Effector CD8-positive, alpha-beta T cell (primary cell): ENCODE results near the gene CCDC154.
"Not testable (repeated sequence)": the region's sequence is repeated elsewhere in the genome, so short reads cannot be mapped to it uniquely, and the experiment has no call there.

Source experiments
- DNase-seq: peaks from one replicate; lab custom pipeline; 2025; lab: John Stamatoyannopoulos, UW

Gene CCDC154

DNA sequence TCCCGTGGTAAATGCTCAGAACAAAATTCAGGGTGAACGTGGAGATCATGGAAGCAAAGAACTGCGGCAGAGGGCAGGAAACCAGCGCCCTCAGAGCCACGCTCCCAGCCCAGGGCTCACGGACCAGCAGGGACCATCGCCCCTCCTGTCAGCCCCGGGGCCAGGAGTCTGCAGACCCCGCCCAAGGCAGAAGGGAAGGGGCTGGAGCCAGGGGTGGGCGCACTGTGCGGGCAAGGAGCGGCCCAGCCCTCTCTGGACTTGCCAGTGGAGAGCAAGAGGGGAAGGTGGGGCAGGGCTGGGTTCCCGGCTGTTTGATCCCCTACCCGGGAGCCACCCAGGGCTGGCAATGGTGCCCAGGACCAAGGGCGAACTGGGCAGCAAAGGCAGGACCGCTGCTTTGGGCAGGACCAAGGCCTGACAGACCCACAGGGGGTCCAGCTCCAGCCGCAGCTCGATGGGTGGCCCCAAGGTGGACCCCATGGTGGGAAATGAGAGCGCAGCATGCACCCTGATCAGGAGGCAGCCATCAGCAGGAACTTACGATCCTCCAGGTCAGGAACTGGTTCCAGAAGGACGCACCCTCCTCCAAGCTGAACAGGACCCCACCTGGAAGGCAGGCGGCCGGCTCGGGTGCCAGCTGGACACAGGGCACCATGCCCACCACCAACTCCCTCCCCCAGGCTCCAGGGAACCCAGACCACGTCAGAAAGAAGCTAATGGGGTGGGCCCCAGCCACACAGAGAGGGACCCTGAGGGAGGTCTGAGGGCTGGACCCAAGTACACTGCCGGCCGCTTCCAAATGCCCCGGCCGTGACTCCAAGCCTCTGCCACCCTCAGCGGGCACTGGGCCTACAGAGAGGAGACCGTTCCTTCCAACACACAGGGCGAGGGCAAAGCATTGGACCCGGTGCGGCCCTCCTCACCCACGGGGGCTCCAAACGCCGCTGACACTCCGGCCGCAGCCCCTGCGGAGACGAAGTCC lies 11.1 kb upstream of the CCDC154 start:
- DNase-seq, result no peak

DNA sequence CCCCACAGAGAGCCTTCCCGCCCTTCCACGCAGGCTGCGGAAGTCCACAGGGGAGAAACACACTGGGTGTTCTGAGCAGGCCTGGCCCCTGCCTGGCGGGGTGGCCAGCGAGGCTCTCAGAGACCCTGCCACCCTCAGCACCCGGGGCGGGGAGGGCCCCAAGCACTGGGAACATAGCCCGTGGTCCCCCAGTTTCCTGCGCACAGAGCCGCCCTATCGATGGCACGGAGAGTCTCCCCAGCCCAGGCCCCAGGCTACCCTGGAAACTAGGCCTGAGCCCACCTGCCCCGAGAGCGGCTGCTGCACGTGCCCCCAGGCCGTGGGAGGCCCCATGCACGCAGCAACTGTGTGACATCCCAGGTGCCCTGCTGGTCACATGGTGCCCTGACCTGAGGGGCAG lies 10.2 kb upstream of the CCDC154 start:
- DNase-seq, result no peak

DNA sequence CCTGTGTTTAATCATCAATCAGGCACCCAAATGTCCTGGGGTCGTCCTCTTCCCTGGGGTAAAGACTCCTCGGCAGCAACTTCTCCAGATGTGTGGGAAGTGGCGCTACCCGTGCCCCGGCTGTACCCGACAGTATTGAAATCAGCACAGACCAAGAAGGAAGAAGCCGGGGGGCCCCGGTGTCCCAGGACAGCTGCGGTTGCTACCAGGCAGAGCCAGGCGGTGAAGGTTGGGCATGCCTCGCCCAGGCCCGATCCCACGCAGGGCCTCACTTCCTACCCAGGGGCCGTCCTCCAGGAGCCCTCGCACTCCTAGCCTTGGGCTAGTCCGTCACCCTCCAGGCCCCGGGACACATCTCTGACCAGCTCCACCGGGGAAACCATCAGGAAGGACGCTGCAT lies 9.0 kb upstream of the CCDC154 start:
- DNase-seq, result no peak

DNA sequence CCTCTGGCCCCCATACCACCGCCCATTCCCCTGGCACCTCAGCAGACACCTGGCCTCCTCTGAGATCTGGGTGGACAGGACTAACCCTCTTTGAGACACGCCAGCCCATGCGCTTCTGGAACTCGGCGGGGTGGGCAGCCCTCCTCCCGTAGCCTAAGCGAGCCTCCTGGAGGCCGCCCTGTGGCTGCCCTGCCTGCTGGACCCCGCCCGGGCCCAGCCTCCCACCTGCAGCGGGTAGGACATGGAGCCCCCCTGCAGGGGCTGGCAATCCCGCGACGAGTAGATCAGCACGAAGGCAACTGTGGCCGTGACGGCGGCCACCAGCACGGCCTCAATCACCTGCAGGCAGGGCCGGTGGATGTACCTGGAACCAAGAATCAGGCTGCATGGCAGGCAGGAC lies 8.2 kb upstream of the CCDC154 start:
- DNase-seq, result no peak

DNA sequence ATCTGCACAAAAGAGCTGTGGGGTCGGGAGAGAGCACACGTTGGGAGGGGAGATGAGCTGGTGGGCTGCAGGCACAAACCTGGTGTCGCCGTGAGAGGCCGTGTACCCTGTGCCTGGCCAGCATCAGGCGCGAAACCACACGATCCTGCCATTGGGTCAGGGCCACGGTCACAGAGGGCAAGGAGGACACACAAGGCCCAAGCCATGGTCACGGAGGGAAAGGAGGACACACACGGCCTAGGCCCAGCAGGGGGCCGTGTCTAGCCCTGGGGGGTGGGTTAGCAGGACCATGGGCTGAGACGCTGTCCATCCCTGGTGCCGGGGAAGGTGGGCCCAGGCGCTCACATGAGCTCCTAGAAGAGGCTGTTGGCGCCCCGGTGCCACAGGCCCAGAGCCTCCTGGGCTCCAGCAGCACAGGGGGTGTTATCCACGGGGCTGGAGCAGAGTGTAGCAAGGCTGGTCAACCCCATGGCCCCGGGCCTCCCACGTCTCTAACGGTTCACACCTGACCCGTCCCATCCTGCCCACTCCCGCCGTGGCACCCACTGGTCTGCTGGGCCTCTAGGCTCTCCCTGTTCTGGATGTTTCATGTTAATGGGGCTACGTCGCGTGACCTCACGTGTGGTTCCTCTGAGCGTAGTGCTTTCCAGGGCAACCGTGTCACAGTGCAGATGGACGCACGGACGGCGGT lies 7.5 kb upstream of the CCDC154 start:
- no peak for DNase-seq

DNA sequence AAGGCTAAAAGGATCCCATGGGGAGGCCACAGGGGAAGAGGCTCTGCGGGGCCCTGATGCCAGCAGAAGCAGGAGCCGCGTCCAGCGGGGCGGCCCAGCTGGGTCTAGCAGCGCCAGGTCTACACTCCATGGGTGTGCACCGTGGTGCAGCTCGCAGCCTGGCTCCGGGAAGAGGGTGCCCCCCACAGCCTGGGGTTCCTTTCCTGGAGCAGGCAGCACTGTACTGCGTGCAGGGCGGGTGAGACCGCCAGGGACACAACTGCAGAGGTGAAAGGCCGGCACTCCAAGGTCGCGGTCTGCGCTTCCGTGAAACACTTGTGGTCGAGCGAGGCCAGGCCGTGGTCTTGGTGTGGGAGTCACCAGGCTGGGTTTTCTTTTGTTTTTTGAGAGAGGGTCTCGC lies 6.5 kb upstream of the CCDC154 start:
- DNase-seq, result no peak

DNA sequence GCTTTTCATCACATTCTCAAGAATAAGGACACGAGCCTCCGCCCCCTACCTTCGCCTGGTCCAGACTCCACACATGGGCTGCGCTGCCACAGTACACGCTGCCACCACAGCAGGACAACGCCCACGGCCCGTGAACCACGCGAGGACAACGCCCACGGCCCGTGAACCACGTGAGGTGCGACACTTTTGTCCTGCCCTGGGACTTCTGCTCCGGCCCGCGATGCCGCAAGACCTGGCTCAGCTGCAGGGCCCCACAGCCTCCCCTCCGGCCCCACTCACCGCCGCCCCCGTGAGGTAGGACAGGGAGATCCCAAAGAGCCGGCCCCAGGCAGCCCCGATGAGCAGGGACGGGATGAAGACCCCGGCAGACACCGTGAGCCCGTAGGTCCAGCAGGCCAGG lies 5.9 kb upstream of the CCDC154 start:
- DNase-seq, result no peak

DNA sequence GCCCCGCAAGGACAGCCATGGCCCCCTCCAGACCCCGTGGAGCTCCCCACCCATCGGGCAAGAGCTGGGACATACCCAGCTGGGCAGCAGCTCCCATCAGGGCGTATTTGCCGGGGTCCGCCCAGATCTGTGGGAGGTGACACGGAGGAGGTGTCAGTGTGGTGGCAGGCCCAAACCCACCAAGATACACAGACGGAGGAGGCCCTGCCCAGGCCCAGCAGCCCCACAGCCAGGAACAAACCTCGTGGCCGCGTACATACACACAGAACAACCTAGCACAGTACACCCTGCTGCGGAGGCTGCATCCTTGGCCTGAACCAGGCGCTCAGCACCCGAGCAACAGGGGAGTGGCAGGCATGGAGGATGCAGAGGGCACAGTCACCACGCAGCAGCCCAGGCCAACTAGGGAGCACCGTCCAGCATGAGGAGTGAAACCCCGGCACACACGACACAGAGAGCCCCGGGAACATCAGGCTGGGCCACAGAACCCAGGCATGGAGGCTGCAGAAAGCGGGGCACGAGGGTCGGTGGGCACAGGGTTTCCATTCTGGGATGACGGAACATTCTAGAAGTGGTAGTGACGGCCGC lies 4.9 kb upstream of the CCDC154 start:
- DNase-seq, result no peak

DNA sequence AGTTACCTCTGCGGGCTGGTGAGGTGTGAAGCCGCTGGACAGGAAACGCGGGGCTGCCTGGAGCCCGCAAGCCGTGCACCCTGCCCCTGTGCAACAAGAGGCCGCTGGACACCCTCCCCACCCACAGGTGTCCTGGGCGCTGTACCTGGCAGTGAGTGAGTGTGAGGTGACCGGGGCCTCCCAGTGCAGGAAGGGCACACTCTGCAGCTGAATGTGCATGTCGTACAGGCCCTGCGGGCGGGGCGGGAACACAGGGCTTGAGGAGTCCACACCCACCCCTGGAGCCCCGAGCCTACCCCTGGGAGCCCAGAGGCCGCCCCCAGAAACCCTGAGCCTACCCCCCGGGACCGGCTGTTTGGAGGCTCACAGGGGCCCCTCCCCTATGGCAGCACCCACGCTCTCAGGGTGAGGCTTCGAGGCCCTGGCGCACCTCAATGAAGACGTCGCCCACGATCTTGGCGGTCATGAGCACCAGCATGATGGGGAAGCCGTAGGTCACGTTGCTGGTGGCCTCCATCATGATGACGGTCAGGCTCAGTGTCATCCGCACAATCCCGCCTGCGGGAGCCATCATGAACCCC lies 4.3 kb upstream of the CCDC154 start:
- DNase-seq, result no peak

DNA sequence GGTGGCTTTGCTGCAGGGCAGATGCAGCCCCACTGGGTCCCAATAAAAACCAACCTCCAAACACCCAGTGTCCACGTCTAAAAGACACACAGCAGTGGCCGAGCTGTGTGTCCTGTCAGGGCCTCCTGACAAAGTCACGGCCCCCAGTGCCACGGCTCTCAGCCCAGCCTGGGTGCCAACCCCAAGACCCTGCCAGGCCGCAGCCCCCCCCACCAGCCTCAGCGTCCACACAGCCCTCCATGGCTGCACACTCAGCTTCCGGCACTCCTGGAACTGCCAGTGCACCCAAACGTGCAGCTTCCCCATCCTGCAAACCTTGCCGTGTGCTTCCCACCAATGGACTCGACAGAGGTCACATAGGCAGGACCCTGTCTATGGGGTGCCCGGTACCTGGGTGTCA lies 3.6 kb upstream of the CCDC154 start:
- no peak for DNase-seq

DNA sequence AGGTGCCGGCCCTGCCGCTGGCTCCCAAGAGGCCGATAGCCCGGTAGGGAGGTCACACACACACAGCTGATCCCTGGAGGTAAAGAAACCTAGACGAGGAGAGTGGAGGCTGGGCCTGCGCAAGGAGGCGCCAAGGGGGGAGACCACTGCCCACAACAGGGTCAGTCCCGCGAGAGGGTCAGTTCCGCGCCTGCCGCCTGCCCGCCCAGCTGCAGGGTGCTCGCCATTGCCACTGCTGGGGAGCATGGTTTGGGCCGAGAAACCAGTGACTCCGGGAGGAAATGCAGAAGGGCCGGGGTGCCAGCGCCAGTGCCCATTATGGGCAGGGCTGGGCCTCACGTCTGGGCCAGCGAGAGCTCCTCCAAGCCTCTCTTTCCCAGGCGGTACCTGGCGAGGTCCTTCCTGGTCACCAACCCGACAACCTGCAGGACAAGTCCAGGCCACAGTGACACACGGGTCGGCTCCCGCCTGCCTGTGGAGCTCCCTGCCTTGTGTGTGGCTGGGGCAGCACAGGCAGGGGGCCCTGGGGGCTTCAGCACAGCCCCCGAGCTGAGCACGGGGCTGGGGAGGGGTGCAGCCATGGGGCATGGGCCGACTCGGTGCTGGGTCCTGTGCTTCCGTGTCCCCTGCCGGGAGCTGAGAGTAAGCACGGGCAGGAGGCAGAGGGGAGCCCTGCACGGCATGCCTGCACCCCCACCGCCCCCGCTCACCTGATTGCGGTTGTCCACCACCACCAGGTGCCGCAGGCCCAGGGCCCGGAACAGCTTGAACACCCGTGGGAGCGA lies 2.1 kb upstream of the CCDC154 start:
- DNase-seq, result no peak

DNA sequence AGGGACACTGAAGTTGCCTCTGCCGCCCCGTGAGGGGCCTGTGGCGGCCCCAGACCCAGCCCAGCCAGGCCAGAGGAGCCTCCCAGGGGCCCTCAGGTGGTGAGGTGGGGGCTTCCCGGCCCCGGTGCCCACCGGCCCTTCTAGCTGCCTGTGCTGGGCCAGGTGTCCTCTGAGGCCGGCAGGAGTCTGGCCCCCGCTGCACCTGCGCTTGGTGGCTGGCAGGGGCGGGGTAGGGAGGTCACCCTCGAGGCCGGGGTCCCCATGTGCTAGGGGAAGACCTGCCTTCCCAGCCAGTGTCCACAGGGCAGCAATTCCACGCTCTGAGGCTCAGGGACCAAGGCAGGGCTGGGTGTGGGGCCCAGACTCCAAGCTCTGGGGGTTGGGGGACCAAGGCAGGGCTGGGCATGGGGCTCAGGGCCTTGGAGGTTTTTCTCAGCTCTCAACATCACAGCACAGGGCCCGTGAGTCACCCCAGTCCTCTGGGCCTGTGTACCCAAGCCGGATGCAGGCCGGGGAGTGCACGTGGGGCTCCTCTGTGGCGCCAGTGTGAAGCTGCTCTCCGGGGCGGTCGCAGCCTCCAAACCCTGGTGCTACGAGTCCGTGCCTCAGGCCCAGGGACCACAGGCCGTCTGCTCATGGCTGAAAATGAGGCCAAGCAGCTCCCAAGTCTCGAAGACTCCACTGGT lies 1.3 kb upstream of the CCDC154 start:
- DNase-seq, result no peak

DNA sequence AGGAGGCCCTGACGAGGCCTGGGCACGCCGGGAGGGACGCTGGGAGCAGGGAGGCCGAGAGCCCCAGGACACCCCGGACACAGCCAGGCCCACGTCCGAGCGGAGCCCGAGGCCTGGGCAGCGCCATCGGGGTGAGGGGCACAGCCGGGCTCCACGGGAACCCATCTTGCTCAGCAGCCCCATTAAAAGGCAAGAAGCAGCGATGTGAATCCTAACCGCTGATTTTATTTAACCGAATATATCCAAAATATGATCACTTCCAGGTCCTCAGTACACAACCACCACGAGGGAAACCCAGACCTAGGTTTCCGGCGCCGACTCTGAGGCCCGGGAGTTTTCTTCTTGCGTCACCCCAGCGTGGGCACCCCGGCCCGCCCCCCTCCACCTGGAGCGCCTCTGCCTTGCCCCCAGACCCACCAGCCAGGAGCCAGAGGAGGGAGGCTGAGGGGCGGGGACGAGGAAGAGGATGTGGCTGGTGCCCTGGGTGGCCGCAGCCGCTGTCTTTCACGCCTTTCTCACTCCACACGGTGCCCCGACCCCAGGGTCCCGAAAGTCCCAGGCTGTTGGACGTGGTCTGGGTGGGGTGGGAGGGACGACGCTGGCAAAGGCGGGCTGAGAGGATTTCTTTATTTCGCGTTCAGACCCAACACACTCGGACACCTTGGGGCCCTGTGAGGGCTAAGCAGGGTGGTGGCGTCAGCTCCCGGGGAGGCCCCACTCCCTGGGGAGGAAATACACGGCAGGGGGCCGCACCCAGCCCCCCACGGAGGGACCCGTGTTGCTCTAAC lies 568 bp upstream of the CCDC154 start:
- no peak for DNase-seq

DNA sequence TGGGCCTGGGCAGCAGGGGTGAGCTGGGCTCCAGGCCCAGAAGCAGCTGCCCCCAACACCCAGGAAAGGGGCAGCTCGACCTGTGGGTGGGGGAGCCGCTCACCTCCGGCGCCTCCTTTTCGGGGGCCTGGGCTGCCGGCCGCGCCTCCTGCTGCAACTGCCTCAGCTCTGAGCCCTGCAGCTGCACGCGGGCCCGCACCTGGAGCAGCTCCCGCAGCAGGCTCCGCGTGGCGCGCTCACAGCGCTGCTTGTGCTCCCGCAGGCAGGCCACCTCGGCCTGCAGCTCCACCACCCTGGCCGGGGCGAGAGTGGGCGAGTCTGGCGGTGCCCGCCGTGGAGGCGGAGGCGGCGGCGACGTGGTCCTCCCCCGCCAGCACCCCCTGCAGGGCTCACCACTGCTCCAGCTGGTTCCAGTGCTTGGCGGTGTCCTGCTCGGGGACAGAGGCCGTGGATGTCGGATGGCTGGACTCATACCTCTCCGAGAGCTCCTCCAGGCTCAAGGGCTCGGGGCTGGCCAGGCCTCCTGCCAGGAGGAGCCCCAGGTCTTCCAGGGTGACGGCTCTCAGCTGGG lies 868 bp downstream of the CCDC154 start:
- DNase-seq, result no peak

DNA sequence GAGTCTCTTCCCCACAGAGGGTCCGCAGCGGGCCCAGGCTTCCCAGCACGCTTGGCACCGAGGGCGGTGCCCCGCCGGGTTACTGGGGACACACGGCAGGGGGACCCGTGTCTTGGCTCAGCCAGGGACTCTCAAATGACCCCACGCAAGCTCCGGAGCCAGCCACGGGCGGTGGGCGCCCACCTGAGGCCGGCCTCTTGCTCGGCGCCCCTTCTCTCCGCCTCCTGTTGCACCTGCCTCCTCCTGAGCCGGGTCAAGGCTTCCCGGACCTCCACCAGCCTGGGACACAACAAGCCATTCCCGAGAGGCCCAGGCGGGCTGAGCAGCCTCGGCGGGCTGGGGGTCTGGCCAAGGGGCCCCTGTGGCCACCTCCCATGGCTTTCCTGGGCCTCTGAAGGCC lies 1.7 kb downstream of the CCDC154 start:
- DNase-seq, result no peak

DNA sequence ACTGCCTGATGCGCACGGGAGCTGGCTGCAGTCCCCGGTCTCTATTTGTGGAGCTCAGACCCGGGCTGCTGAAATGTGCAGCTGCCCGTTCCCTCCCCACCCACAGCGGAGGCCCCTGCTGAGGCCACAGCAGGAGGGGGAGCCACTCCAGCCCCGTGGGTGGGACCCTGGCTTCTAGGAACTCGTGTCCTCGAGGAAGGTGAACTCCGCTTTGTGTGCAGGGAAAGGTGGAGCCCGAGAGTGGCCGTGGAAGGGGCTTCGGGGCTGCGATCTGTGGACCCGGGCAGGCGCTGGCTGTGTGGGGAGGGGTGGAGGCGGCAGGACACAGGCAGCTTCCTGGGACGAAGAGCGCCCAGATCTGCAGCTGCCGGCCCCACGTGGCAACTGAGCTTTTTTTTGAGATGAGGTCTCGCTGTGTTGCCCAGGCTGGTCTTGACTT lies 2.9 kb downstream of the CCDC154 start:
- DNase-seq, result no peak

DNA sequence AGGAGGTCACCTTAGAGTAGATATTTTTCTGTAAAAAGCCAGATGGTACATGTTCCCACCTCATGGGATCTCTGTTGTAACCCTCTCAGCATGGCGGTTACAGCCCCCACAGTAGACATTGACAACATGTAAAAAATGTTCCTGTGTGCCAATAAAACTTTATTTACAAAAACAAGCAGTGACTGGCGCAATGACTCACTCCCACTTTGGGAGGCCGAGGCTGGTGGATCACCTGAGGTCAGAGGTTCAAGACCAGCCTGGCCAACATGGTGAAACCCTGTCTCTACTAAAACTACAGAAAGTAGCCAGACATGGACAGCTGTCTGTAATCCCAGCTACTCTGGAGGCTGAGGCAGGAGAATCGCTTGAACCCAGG lies 4.7 kb downstream of the CCDC154 start:
- DNase-seq, result not testable (repeated sequence)

DNA sequence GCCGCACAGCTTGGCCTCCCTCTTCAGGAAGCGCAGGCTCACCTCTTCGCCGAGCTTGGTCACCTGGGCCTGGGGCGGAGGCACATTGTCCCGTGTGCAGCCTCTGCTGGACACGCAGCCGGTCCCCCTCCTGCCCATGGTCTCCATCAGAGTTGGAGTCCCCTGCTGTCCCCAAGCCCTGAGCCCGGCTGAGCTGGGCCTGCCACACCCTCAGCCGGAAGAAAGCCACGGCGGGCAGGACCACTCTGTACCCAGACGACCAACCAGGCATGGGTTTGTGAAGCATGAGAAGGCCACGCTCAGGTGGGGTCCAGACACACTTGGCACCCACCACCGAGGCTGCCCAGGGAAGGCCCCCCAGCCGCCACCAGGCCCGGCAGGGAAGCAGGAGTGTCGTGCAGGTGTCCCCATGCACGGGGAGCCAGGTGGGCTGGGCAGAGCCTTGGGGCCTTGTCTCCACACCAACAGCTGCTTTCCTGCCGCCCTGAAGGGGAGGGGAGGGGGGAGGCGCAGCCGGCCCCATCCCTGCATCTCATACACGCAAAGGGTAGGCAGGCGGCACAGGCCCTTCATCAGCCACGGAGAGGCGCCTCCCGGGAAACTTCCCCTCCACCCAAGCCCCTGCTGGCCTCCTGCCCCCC lies 5.2 kb downstream of the CCDC154 start:
- DNase-seq, result no peak
